Bone marrow (tissue), 2 donors: ENCODE measurements around the gene CDC34.
"Not testable (repeated sequence)": the region's sequence is repeated elsewhere in the genome, so short reads cannot be mapped to it uniquely, and the experiment has no call there.

ENCODE experiments used
- DNase-seq, 2 donors: peaks; one replicate each; lab custom pipeline; 2025; lab: John Stamatoyannopoulos, UW

Gene CDC34

DNA sequence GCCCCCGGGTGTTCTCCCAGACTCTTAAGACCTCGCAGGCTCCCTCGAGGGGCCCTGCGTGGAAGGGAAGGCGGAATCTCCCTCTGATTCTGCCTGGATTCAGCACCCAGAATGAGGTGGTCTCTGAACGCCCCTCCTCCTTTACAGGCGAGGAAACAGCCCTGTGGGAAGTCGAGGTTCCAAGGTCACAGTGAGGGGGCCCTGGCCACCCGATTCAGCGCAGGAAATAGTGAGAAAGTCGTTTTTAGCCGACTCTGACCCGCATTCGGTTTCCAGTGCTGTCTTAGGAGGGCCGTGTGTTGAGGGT lies 41.9 kb downstream of the CDC34 start:
- no peak for DNase-seq

DNA sequence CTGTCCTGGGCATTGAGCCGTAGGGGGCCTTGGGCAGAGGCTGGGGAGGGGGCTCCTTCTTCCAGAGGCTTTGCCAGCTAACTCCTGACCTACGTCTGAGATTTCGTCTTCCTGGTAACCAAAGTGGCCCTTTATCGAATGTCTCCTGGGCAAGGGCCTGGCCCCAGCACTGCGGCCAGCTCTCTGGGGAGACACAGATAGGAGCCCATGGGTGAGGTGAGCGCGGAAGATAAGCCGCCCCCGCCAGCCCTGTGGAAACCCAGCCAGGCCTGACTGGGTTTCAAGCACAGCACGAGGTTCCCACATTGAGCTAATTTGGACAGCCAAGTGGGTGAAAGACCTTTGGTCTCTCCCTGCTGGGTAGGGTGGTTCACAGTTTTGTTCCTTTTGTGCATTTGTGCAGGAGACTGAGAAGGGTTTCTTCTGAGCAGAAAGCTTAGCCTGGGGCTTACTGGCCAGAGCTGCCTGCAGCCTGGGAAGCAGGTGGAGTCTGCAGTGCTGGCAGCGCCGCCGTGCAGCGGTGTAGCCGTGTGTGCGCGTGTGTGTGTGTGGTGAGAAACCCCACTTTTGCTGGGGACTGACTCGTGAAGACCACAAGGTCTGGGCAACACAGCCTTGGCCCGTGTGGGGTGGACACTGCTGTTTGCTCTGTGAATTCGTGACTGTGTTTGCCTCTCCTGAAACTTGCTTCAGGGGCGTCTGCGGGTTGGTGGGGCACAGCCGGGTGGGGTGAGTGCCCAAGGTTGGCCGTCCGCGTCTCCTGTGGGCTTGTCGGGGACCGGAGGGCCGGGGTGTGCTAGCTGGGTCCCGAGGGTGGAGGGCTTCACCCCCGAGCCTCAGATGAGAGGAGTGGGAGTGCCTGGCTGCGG lies 43.3 kb downstream of the CDC34 start:
- no peak for DNase-seq

DNA sequence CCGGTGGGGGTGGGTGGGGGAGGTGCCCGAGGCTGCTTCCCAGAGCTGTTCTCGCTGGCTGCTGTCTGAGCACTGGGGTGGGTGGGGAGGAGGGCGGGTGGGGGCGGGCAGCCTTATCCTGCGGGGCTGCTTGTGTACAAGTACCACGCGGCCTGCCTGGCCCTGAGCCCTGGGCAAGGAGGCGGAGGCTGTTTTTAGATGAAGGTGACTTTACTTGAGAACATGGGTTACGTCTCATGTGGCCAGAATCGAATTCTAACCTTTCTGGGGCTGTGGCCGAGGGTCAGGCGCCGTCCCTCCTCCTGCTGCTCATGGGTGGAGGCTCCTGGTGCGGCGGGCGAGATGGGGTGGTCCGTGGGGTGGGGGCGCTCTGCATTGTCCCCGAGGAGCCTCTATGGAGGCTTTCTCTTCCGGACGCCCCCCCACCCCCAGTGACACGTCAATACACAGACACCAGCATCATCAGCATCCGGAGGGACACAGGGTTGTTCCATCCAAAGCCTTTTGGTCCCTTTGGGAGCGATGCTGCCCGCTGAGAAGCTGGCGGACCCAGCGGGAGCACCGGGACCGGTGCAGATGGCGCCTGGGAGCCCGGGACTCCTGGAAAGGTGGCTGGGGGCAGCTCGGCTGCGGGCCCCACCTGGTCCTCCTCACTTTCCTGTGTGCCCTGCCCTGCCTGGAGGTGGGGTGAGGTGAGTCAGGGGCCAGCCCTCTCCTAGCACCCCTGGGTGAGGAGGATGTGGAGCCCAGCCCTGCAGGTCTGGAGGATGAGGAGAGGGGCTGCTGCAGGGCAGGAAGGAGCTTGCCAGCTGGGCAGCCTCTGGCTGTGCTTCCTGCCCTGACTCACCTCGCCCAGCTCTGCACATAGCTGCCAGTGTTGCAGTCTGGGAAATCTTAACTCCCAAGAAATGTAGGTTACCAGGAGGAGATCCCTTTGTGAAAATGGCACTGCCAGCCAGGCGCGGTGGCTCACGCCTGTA lies 44.3 kb downstream of the CDC34 start:
- no peak for DNase-seq

DNA sequence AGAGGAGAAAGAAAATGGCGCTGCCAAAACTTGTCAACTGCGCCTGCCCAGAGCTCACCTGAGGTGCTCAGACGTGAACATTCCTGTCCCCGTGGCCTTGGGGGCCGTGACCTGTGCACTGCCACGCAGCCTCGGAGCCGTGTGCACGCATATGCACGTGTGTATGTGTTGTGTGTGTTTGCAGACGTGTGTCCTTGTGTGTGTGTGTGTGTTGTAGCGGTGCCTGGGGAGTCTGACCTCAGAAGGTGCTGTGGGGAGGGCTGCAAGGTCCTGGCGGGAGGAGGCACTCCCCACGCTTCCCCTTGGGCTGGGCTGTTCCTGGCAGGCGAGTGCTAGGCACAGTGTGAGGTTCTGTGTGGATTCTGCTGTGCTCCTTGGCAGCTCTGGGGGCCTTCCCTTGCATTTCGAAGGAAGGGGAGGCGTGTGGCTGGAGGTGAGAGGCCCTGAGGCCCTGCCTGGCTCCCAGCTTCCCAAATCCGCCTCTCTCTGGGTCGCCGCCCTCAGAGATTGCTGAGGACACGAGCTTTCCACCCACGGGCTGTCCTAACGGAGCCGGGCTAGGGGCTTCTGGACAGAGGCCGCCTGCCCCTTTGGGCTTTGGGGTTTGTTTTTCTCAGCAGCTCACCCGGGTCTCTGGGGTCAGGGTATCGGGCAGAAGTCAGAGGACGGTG lies 45.3 kb downstream of the CDC34 start:
- DNase-seq, result no peak

DNA sequence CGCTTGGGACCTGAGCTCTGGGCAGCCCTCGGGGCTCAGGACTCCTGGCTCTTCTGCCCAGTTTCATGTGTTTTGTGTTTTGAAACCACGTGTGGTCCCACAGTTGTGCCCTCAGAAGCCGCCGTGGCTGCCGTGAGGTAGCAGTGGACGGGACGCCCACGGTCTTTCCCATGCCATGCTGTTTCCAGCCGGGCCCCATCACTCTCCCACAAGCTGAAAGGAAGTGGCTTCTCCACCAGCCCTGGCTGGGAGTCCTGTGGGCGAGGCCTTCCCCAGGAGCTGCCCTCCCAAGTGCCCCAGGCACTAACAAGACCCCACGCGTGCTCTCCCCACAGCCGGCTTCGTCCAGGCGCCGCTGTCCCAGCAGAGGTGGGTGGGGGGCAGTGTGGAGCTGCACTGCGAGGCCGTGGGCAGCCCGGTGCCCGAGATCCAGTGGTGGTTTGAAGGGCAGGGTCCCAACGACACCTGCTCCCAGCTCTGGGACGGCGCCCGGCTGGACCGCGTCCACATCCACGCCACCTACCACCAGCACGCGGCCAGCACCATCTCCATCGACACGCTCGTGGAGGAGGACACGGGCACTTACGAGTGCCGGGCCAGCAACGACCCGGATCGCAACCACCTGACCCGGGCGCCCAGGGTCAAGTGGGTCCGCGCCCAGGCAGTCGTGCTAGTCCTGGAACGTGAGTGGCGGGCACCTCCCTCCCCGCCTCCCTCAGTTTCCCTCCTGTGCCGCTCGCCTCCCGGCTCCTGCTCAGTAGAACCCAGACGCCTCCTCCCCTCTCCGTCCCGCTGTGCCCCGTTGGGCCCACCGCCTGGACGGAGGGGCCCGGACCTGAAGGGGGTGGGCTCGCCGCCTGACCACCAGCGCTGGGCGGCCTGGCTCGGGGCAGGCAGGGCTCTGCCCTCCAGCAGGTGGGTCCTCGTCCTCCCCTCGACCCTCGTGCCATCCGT lies 46.2 kb downstream of the CDC34 start:
- DNase-seq, result no peak

DNA sequence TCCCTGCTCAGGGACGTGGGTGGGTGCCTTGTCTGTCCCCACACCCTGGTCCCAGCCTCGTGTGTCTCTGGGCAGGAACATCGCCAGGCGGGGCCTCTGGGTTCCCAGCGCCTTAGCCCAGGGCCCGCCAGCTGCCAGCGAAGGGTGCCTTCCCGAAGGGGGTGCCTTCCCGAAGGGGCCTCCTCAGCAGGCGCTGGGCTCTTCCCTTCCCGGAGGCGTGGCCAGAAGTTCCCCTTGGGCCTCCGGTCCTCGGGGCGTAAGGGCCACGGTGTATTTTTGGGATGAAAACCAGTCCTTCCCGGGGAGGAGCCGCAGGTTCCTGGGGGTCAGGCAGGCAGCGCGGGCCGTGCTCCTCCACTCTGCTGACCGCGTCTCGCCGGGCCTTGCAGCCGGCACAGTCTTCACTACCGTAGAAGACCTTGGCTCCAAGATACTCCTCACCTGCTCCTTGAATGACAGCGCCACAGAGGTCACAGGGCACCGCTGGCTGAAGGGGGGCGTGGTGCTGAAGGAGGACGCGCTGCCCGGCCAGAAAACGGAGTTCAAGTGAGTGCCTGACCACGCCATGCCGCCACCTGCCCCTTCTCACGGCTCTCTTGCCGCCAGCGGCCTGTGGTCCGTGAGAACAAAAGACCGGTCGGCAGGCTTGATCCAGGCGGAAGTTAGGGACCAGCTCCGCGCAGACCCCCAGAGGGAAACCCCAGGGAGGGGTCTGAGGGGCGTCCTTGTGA lies 47.7 kb downstream of the CDC34 start:
- DNase-seq, result no peak

DNA sequence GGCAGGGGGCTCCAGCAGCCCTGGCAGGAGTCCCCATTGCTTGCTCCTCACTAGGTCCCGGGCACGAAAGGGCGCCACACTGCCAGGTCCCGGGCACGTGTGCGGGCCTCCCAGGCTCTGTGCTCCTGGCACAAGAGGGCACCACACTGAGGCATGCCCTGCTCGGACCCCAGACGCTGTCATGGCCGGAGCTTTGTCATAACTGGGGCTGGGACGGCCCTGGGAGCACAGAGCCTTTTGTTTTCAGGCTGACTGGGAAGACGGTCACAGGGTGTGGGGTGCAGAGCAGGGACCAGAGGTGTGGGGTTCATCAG lies 48.2 kb downstream of the CDC34 start:
- no peak for DNase-seq

DNA sequence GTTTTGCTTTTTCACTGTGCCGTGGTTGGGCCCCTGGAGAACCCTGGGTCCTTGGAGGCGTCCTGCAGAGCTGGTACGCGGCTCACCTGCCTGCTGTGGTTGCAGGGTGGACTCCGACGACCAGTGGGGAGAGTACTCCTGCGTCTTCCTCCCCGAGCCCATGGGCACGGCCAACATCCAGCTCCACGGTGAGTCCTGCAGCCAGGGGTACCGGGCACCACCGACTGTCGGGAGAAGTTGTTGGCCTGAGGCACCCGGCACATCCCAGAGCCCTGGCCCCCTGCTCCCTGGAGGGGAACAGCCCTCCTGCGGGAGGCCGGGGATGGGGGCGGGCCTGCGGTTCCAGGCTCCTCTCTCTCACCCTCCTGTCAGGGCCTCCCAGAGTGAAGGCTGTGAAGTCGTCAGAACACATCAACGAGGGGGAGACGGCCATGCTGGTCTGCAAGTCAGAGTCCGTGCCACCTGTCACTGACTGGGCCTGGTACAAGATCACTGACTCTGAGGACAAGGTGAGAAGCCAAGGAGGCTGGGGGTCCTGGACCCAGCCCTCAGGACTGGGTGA lies 48.8 kb downstream of the CDC34 start:
- DNase-seq, result no peak

DNA sequence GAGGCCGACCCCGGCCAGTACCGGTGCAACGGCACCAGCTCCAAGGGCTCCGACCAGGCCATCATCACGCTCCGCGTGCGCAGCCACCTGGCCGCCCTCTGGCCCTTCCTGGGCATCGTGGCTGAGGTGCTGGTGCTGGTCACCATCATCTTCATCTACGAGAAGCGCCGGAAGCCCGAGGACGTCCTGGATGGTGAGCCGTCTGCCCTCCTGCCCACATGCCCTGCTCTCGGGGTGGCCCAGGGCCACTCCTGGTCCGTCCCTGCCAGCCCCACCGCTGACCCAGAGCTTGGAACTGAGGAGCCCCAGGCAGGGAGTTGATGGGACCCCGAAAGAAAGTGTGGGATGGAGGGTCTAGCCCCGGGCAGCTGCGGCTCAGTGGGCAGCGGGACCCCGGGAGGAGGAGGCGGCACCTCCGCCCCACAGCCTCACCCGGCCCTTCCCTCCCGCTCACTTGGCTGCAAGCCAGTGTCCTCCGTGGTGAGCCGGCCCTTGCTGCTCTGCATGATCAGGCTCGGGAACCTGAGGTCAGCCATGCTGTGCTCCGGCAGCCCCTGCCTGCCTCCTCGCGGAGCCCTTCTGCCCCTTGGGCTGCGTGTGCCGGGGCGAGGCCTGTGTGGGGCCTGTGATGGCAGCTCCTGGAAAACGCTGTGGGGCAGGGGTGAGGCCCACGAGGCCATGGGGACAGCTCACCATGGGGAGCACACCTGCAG lies 50.0 kb downstream of the CDC34 start:
- DNase-seq, result no peak

DNA sequence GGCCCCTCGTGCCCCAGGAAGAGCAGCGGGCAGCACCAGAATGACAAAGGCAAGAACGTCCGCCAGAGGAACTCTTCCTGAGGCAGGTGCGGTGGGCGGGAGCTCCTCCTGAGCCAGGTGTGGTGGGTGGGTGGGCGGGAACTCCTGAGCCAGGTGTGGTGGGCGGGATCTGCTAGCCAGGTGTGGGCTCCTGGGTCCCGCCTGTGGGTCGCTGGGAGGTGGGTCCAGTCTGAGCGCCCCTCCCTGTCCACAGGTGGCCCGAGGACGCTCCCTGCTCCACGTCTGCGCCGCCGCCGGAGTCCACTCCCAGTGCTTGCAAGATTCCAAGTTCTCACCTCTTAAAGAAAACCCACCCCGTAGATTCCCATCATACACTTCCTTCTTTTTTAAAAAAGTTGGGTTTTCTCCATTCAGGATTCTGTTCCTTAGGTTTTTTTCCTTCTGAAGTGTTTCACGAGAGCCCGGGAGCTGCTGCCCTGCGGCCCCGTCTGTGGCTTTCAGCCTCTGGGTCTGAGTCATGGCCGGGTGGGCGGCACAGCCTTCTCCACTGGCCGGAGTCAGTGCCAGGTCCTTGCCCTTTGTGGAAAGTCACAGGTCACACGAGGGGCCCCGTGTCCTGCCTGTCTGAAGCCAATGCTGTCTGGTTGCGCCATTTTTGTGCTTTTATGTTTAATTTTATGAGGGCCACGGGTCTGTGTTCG lies 51.1 kb downstream of the CDC34 start:
- no peak for DNase-seq

DNA sequence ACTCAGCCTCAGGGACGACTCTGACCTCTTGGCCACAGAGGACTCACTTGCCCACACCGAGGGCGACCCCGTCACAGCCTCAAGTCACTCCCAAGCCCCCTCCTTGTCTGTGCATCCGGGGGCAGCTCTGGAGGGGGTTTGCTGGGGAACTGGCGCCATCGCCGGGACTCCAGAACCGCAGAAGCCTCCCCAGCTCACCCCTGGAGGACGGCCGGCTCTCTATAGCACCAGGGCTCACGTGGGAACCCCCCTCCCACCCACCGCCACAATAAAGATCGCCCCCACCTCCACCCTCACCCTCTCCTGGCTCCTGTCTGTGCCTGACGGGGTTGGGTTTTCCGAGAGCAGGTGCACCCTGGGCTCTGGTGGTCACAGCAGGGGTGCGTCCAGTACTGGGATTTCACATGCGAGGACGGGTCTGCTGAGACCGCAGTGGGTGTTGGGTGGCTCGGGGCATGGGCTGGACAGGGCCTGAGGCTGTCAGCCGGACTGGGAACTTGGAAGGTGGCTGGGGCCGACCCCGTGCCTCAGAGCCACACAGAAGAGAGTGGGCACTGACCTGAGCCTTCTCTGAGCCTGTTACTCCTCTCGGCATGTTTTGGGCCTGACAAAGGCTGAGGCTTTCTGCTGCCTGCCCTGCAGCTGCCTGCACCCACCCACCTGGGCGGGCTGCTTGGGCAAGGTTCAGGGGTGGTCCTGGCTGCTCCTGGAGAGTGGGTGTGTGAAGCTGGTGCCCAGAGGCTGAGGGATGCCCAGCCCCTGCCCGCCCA lies 51.8 kb downstream of the CDC34 start:
- DNase-seq, result no peak

DNA sequence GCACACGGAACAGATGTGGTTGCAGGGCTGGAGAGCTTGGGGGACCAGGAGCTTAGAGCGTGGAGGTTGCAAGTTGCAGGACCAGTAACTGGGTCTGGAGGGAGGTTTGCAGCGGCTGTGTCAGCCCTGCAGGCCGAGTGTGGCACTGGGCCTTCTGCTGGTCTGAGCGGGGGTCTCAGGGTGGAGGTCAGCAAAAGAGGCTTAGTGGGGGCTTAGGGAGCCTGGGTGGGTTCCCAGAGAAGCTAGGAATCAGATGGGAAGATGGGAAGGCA lies 52.3 kb downstream of the CDC34 start:
- DNase-seq, result no peak

DNA sequence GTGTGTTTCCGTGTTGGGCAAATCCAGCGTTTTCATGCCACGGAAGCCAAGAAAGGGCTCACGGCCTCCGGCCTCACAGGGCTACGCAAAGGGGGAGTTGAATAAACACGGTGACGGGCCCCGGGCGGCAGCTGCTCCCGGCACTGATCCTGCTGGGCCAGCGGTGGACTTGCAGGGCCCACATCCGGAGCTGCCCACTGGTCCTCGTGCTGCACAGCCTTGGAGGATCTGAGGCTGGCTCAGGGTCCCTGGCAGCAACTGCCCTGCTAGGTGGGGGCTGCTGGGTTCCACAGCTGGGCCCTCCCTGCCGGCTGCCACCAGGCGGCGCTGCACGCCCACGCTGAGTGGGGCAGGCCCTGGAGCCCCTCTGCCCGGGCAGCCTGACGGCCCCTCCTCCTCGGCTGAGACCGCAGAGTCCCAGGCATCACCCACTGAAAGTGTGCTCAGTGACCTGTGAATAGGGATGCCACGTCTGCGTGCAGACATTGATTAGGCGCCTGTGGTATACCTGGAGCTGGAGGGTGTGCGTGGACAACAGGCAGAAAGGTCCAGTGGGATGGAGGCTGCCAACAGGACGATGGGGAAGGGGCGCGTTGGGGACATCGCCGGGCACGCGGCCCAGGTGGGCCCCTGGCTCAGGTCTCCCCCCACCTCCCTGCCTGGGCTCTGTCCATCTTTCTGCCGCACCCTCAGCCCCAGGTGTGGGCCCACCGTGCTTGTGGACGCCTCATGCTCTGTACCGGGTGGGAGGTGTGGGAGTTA lies 52.9 kb downstream of the CDC34 start:
- peak; percentile 4 to 24 for DNase-seq

DNA sequence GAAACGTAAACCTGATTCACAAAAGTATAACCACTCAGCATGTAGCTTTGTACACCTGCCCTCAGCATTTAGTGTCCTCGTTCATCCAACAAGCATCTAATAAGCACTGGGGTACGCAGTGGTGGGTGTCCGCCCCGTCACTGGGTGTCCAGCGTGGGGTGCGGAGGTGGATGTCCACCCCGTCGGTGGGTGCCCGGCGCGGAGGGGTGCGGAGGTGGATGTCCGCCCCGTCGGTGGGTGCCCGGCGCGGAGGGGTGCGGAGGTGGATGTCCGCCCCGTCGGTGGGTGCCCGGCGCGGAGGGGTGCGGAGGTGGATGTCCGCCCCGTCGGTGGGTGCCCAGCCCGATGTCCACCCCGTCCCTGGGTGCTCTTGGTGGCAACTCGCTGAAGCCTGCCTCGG lies 53.6 kb downstream of the CDC34 start:
- not testable (repeated sequence) for DNase-seq

DNA sequence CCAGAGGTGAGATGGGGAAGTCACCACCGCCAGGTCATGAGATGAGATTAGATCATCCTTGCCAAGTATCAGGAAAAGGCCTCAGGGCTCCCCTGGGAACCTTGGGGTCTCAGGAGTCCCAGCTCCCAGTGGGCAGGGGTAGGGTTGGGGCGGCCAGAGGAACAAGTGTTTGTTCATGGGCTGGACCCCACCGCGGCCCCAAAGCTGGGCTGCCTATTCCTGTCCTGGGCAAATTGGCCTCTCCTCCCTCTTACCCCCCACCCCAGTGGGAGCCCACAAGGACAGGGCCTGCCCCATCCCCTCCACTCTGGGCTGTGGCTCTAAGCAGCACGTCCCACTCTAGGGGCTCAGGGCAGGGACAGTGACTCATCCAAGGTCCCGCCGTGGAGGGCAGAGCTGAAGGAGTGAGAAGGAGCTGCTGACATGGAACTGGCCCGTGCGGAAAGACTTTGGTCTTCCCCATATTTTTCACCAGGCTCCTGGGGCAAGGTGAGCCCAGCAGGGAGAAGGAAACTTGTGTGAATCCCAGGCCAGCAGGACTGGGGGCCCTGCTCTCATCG lies 54.1 kb downstream of the CDC34 start:
- DNase-seq, result no peak

DNA sequence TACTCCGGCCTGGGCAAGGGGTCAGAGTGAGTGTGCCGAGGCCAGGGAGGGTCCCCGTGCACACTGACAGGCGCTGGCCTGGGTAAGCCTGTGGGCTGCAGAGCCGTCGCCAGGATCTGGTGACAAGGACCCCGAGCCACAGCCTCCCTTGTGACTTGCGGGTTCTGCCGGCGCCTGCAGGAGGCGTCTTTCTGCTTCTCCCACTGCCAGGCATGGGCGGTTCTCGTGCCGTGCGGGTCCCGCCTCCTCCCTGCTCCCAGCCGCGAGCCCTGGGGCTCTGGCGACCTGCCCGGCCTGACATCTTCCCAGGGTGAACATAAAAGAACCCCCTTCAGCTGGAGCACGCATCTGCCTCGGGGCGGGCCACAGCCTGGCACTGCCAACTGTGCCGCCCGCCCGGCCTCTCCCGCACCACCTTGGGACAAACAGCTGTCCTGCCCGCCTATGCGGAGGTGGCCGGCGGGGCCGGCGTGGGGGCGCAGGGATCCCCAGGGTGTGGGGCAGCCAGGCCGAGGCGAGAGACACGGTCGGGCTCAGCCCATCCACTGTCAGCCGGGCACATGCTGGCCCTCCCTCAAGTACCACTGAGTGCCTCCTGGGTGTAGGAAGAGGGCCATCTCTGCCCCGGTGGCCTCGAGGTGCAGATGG lies 56.7 kb downstream of the CDC34 start:
- peak; percentile 32 to 64 for DNase-seq
